H1 (cell line): ENCODE measurements around the gene C16orf87. TPM values are rescaled to one million over a fixed set of nuclear protein-coding genes. Genes with fewer than 3 reads are reported as not detected.
A peak's percentile ranks its signal among the peaks of the same experiment; 100 is the strongest.

Source experiments
- EP300 ChIP-seq, 2 experiments: IDR thresholded peaks; 1 replicate in 1 of 2; 2 replicates in 1 of 2; pipeline ENCODE4 v1.6.1; 2011 to 2012; ENCODE audit warnings: low read depth in 2 of 2, low read length in 2 of 2, mild to moderate bottlenecking in 2 of 2, borderline replicate concordance in 1 of 2, inconsistent platforms in 1 of 2, moderate library complexity in 1 of 2
- GABPA ChIP-seq: IDR thresholded peaks from 2 replicates; pipeline ENCODE4 v1.6.1; 2011; ENCODE audit warnings: mild to moderate bottlenecking, low read length, moderate library complexity, borderline replicate concordance; ENCODE audit not compliant: insufficient read depth
- HDAC2 ChIP-seq, 2 experiments: fragments of 300-600 bp in 1 of 2; sonication (generic) in 1 of 2; IDR thresholded peaks; 2 replicates each; pipeline ENCODE4 v1.6.1; 2011 to 2012; ENCODE audit warnings: low read depth in 2 of 2, low read length in 2 of 2, mild to moderate bottlenecking in 2 of 2, moderate library complexity in 2 of 2, borderline replicate concordance in 1 of 2, inconsistent platforms in 1 of 2
- JUN ChIP-seq: IDR thresholded peaks from 2 replicates; pipeline ENCODE4 v1.6.1; 2011; ENCODE audit warnings: low read depth, mild to moderate bottlenecking, improper control_type of control experiment, low read length
- PHF8 ChIP-seq: fragments of 200-600 bp; sonication (generic); conservative IDR thresholded peaks from 2 replicates; pipeline ENCODE4 v1.7.1; 2012; ENCODE audit warnings: low read depth, mild to moderate bottlenecking, inconsistent platforms, low read length, moderate library complexity
- POLR2AphosphoS5 ChIP-seq: IDR thresholded peaks from 2 replicates; pipeline ENCODE4 v1.6.1; 2011; ENCODE audit warnings: low read depth, low read length
- RAD21 ChIP-seq, 2 experiments: IDR thresholded peaks in 1 of 2; conservative IDR thresholded peaks in 1 of 2; 2 replicates each; pipeline ENCODE4 v1.6.1; 2011; ENCODE audit warnings: low read depth in 2 of 2, low read length in 2 of 2, improper control_type of control experiment in 1 of 2, inconsistent platforms in 1 of 2, mild to moderate bottlenecking in 1 of 2, moderate library complexity in 1 of 2
- RFX5 ChIP-seq: IDR thresholded peaks from 2 replicates; pipeline ENCODE4 v1.6.1; 2011; ENCODE audit warnings: low read depth, low read length, improper control_type of control experiment, borderline replicate concordance
- SAP30 ChIP-seq: fragments of 300-600 bp; sonication (generic); IDR thresholded peaks from 2 replicates; pipeline ENCODE4 v1.7.1; 2012; ENCODE audit warnings: low read length, moderate library complexity, mild to moderate bottlenecking, inconsistent platforms; ENCODE audit not compliant: insufficient read depth, insufficient replicate concordance
- SP4 ChIP-seq: IDR thresholded peaks from 2 replicates; pipeline ENCODE4 v1.6.1; 2012; ENCODE audit warnings: low read length, inconsistent platforms
- TAF7 ChIP-seq: optimal IDR thresholded peaks from 2 replicates; pipeline ENCODE3; 2011; ENCODE audit warnings: low read depth, mild to moderate bottlenecking, inconsistent platforms, low read length, moderate library complexity, borderline replicate concordance
- TEAD4 ChIP-seq: IDR thresholded peaks from 2 replicates; pipeline ENCODE4 v1.6.1; 2012; ENCODE audit warnings: low read depth, low read length, inconsistent platforms, mixed read lengths
- ZNF274 ChIP-seq: IDR thresholded peaks from 2 replicates; pipeline ENCODE4 v1.7.0; 2012; ENCODE audit warnings: low read length, borderline replicate concordance; ENCODE audit errors: extremely low read depth
- polyA plus RNA-seq, 7 experiments: library from polyadenylated mRNA; depleted of rRNA in 3 of 7; stranded (reverse) in 5 of 7; unstranded in 2 of 7; fragments of >200 nt in 5 of 7; fragments of 200-250 nt in 2 of 7; gene quantifications; 1 replicate in 5 of 7; 2 replicates in 1 of 7; 4 replicates in 1 of 7; pipeline versions ENCODE4 v1.2.1 to v1.2.3, GENCODE V29; 2011 to 2013; ENCODE audit warnings: missing spikeins in 2 of 7, mixed read lengths in 2 of 7
- total RNA-seq: library from RNA; stranded (reverse); fragmentation: NEBNext Ultra II Directional; extraction: Animal tissue kit (Norgen Biotek cat#: 25700); gene quantifications from 2 replicates; pipeline ENCODE4 v1.2.1, GENCODE V29; 2021
- TF ChIP-seq, protein P1 (sequence below), 3 experiments: IDR thresholded peaks; 1 replicate in 2 of 3; 2 replicates in 1 of 3; pipeline versions ENCODE4 v1.5.1 to v1.6.1; 2011; ENCODE audit warnings: low read length in 3 of 3, mild to moderate bottlenecking in 3 of 3, inconsistent platforms in 2 of 3, low read depth in 1 of 3, moderate library complexity in 1 of 3; ENCODE audit not compliant: insufficient read depth in 1 of 3; ENCODE audit errors: control extremely low read depth in 1 of 3
- TF ChIP-seq, protein P2 (sequence below): IDR thresholded peaks from 2 replicates; pipeline ENCODE4 v1.6.1; 2012; ENCODE audit warnings: inconsistent platforms
- TF ChIP-seq, protein P3 (sequence below): IDR thresholded peaks from 2 replicates; pipeline ENCODE4 v1.6.1; 2011; ENCODE audit warnings: low read length, improper control_type of control experiment

The C16orf87 gene
- total and polyA plus RNA-seq, 2 of the 8 experiments (the other 6 are each of a cell fraction or from before 2014, with no cell fraction given), result 4.8 to 21.8 TPM

DNA sequence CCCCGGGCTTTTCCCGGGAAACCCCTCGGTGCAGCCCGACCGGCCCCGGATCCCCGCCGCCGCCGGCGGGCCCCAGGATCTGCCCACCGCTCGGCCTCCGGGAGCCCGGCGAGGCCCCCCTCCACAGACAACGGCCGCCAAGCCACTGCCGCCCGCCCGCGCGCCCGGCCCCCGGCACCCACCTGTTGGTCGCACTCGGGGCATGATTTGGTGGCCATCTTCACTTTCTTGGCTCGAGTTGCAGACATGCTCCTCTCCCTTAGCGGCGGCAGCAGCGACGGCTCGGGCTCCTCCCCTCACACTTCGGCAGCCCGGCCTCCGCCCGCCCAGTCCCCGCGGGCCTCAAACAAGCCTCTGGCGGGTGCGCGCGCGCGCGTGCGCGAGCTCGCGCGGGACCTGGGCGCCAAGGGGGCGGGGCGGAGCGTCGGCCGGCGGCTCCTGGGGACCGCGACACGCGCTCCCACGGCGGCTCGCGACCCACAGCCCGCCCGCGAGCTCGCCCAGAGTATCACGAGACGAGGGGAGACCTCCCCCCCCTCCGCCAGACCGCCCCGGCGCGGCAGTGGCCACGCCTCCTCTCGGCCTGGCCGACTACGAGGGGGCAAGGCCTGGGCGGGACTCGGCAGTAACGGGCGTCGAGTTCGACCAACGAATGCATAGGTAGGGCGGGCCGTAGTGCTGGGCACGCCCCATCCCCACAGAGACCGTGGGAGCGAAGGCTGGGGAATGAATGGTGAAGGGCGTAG, at the start of gene C16orf87 (continued):
- TF ChIP-seq SP4 (no peak), RFX5 (no peak), PHF8 (peak; percentile 56; the same call in 1 of the 2 replicates), POLR2AphosphoS5 (peak; percentile 76), RAD21 (IDR thresholded peaks at IDR 0.05 in 1 of 2, conservative IDR thresholded peaks at IDR 0.05 in 1 of 2; ENCODE audit: low read depth in 2 of 2, low read length in 2 of 2) (no peak), TEAD4 (no peak), GABPA (no peak), JUN (no peak), TAF7 (peak; percentile 62), SAP30 (no peak), EP300 (IDR thresholded peaks at IDR 0.05; ENCODE audit: borderline replicate concordance in 1 of 2, low read depth in 2 of 2, low read length in 2 of 2) (no peak), HDAC2 (IDR thresholded peaks at IDR 0.05; ENCODE audit: borderline replicate concordance in 1 of 2, low read depth in 2 of 2, low read length in 2 of 2) (peak in 1 of 2 experiments; percentile 55; a peak in 1 of 4 replicates), ZNF274 (no peak)
- TF ChIP-seq, protein P1, sequence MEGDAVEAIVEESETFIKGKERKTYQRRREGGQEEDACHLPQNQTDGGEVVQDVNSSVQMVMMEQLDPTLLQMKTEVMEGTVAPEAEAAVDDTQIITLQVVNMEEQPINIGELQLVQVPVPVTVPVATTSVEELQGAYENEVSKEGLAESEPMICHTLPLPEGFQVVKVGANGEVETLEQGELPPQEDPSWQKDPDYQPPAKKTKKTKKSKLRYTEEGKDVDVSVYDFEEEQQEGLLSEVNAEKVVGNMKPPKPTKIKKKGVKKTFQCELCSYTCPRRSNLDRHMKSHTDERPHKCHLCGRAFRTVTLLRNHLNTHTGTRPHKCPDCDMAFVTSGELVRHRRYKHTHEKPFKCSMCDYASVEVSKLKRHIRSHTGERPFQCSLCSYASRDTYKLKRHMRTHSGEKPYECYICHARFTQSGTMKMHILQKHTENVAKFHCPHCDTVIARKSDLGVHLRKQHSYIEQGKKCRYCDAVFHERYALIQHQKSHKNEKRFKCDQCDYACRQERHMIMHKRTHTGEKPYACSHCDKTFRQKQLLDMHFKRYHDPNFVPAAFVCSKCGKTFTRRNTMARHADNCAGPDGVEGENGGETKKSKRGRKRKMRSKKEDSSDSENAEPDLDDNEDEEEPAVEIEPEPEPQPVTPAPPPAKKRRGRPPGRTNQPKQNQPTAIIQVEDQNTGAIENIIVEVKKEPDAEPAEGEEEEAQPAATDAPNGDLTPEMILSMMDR (IDR thresholded peaks at IDR 0.05; ENCODE audit: control extremely low read depth in 1 of 3, insufficient read depth in 1 of 3, low read depth in 1 of 3, low read length in 3 of 3), result no peak
- TF ChIP-seq, protein P2, sequence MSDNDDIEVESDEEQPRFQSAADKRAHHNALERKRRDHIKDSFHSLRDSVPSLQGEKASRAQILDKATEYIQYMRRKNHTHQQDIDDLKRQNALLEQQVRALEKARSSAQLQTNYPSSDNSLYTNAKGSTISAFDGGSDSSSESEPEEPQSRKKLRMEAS, result peak; percentile 29; the same call in 1 of the 2 replicates
- TF ChIP-seq, protein P3, sequence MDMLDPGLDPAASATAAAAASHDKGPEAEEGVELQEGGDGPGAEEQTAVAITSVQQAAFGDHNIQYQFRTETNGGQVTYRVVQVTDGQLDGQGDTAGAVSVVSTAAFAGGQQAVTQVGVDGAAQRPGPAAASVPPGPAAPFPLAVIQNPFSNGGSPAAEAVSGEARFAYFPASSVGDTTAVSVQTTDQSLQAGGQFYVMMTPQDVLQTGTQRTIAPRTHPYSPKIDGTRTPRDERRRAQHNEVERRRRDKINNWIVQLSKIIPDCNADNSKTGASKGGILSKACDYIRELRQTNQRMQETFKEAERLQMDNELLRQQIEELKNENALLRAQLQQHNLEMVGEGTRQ, result no peak
